ENCODE results near the gene MAML2. TPM values are rescaled to one million over a fixed set of nuclear protein-coding genes. Genes with fewer than 3 reads are reported as not detected.

MAML2 gene
- total and polyA plus RNA-seq, 8 donors = 1.3 to 22.8 (median 12.1) TPM

DNA sequence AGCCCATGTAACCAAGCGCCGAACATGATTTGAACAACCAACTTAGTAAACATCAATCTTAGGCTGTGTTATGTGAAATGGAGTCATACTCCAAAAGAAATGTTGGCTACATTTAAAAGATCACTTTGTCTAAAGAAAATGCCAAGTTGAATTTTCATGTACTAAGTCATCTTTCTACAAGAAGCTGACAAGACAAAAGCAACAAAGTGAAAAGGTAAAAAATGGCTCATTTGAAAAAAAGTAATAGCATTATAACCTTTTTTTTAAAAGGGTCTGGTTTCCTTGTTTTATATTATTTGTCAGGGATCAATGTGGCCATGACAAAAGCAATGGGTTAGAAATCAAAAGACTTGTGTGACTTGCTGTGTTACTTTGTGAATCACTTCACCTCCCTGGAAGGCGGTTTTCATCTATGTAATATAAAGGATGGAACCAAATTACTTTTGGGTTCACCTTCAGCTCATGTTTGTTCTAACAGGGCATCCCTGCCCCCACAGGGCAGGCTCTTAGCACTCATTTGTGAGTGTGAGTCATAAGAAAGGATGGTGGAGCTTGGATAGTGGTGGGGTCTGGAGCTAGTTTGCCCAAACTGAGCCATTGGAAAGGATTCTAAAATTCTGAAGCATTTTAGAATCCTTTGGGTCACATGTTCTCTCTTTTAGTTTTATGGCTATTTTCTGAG lies 287.1 kb downstream of the MAML2 start:
- Histone ChIP-seq H3K27me3 (no peaks in the 10 kb centered on the region), H3K4me3 (no peak overlapping the region), H3K9me3 (no peaks in the 10 kb centered on the region), H3K36me3 (no peaks in the 10 kb centered on the region), H3K4me1 (peaks cover 6 to 51% (median 16%) of the 10 kb centered on the region in 4 donors), H3K27ac (no peak overlapping the region)
- no peak for TF ChIP-seq POLR2AphosphoS5 (IDR thresholded peaks at IDR 0.05)
- TF ChIP-seq EP300 (IDR thresholded peaks at IDR 0.05) = no peak
- TF ChIP-seq, protein P1, sequence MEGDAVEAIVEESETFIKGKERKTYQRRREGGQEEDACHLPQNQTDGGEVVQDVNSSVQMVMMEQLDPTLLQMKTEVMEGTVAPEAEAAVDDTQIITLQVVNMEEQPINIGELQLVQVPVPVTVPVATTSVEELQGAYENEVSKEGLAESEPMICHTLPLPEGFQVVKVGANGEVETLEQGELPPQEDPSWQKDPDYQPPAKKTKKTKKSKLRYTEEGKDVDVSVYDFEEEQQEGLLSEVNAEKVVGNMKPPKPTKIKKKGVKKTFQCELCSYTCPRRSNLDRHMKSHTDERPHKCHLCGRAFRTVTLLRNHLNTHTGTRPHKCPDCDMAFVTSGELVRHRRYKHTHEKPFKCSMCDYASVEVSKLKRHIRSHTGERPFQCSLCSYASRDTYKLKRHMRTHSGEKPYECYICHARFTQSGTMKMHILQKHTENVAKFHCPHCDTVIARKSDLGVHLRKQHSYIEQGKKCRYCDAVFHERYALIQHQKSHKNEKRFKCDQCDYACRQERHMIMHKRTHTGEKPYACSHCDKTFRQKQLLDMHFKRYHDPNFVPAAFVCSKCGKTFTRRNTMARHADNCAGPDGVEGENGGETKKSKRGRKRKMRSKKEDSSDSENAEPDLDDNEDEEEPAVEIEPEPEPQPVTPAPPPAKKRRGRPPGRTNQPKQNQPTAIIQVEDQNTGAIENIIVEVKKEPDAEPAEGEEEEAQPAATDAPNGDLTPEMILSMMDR (IDR thresholded peaks at IDR 0.05) = no peak
- TF ChIP-seq POLR2A (IDR thresholded peaks at IDR 0.05) = no peak
- WGBS, 5 donors = 79 to 89% (median 85%) methylated on average over 3 of the region's 3 CpGs
- DNase-seq = no peak
- intact Hi-C loops (cut with DNase I; ENCODE audit: low total_unique reads) = no loop called here

DNA sequence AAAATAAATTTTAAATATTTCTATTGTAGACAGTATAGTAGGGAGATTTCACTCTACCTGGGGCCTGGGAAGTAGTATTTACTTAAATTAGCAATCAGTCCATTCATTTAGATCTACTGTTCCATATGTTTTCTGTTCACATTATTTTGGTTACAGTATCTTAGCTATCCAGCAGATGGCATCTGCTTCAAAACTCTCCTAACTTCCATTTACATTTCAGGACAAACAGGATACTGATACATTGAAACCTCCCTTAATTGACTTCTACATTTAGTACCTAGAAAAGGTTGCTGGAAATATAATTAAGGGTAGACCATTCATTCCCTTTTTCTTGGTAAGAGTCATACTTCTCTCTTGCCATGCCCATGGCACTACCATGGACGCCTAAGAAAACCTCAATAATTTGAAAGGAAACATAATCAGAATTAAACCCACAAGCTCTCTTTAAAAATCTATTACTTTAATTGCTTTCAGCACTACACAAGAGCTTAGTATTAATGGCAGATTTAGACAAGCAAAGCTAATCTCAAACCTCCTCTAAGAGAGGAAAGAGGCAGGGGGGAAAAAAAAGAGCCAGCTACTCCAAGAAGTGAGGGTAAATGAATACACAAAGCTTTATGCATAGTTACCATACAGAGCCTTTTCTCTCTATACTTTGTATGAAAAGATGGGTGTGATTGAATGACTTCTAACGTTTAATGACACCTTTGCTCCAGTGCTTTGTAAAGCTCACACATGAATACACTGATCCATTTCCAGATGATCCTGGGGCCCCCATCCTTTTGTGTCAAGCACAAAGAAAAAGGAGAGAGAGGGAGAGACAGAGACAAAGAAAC lies 287.9 kb downstream of the MAML2 start:
- no peaks in the 10 kb centered on the region for H3K36me3 ChIP-seq
- no peak overlapping the region for H3K4me3 ChIP-seq
- H3K27me3 ChIP-seq = no peaks in the 10 kb centered on the region
- TF ChIP-seq POLR2A (IDR thresholded peaks at IDR 0.05) (no peak), EP300 (IDR thresholded peaks at IDR 0.05) (no peak), POLR2AphosphoS5 (IDR thresholded peaks at IDR 0.05) (peak in 1 of 3 donors; percentile 49)
- TF ChIP-seq, protein P1 (IDR thresholded peaks at IDR 0.05) = peak in 5 of 7 experiments; percentile 49 to 70 (median 57)
- peak in 1 of 2 donors; percentile 70 for DNase-seq
- H3K9me3 ChIP-seq = no peaks in the 10 kb centered on the region
- peaks cover 6 to 54% (median 22%) of the 10 kb centered on the region in 4 donors for H3K4me1 ChIP-seq
- peak overlapping the region in 1 of 5 donors; percentile 2 for H3K27ac ChIP-seq
- 38 to 51% (median 48%) methylated on average over 2 of the region's 2 CpGs for WGBS, 5 donors
- intact Hi-C loops (cut with DNase I; ENCODE audit: low total_unique reads) = loop anchor here (5.0 kb wide), 1 partner anchor 287 kb away; the partner anchor contains the start of gene MAML2

DNA sequence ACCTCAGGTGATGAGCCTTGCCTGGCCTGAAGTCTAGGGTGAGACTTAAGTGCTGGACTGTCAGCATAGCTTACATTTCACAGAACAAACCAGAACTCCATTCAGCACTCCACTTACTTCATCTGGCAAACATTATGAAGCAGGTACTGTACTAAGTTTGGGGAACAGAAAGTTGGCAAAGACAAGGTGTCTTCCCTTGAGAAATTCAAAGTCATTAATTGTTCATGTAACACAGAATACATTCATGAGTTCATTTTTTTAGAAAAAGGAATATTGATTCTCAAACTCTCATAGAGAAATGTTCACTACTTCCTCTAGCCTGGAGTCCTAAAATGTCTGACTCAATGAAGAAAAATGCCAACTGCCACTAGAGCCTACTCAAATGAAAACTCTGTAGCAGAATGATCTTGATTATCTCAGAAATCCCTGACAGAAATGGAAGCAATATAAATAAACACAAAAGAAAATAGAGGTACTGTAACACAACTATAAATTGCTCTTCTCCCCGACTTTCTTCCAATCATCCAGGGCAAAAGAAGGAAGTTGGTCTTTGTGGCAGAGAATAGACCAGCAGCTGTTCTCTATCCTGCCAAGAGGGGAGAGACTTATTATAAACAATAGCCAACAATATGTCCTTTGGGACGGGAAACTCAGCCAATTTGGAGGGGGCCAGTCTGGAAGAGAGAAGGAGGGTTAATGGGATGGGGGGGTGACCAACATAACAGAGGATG lies 289.9 kb downstream of the MAML2 start:
- H3K9me3 ChIP-seq = no peaks in the 10 kb centered on the region
- H3K27ac ChIP-seq = no peak overlapping the region
- DNase-seq = peak in 1 of 2 donors; percentile 39
- H3K27me3 ChIP-seq = no peaks in the 10 kb centered on the region
- intact Hi-C loops (cut with DNase I; ENCODE audit: low total_unique reads) = loop anchor here (5.0 kb wide), 1 partner anchor 289 kb away; the partner anchor contains the start of gene MAML2
- H3K4me1 ChIP-seq = peaks cover 6 to 53% (median 22%) of the 10 kb centered on the region in 4 donors
- no peaks in the 10 kb centered on the region for H3K36me3 ChIP-seq
- 58 to 80% (median 73%) methylated on average over 2 of the region's 2 CpGs for WGBS, 5 donors
- no peak overlapping the region for H3K4me3 ChIP-seq
- no peak for TF ChIP-seq POLR2A (IDR thresholded peaks at IDR 0.05)
- TF ChIP-seq, protein P1 (IDR thresholded peaks at IDR 0.05) = no peak
- no peak for TF ChIP-seq EP300 (IDR thresholded peaks at IDR 0.05)
- no peak for TF ChIP-seq POLR2AphosphoS5 (IDR thresholded peaks at IDR 0.05)

DNA sequence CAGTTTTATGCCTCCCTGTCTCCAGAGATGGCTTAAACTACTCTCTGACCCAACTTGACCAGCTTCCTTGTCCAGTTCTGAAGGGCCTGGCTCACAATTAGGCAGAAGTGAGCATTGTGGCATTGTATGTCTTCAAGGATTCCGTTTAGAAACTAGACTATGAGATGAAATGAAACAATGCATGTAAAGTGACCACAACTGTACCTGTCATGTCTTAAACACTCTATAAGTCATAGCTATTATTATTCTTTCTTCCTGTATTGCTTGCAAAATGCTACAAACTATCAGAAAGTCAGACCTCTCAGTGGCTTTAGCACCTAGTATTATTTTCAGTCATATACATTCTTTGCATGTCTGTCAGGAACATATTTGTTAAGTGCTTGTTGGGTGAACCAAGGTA lies 291.2 kb downstream of the MAML2 start:
- intact Hi-C loops (cut with DNase I; ENCODE audit: low total_unique reads) = loop anchor here (5.0 kb wide), 1 partner anchor 290 kb away; the partner anchor contains the start of gene MAML2
- 69 to 82% (median 76%) methylated on average over 1 of the region's 1 CpG for WGBS, 5 donors
- no peaks in the 10 kb centered on the region for H3K27me3 ChIP-seq

More for the DNA sequence above, 291.2 kb downstream of the MAML2 start:
- Histone ChIP-seq H3K4me1 (peaks cover 6 to 51% (median 23%) of the 10 kb centered on the region in 4 donors), H3K27ac (no peak overlapping the region), H3K9me3 (no peaks in the 10 kb centered on the region), H3K4me3 (no peak overlapping the region), H3K36me3 (no peaks in the 10 kb centered on the region)
- TF ChIP-seq POLR2A (IDR thresholded peaks at IDR 0.05) = no peak
- TF ChIP-seq EP300 (IDR thresholded peaks at IDR 0.05) = no peak
- TF ChIP-seq, protein P1 (IDR thresholded peaks at IDR 0.05) = no peak
- no peak for TF ChIP-seq POLR2AphosphoS5 (IDR thresholded peaks at IDR 0.05)
- DNase-seq = no peak

All from stomach (tissue), 9 donors.